ENCODE results near the gene PLXNA2. TPM values are rescaled to one million over a fixed set of nuclear protein-coding genes. Genes with fewer than 3 reads are reported as not detected.

Gene PLXNA2
- polyA plus RNA-seq, 4 donors: 10.0 to 20.0 (median 15.1) TPM

- DNase-seq (ENCODE audit: low read depth in 4 of 4, low spot score in 2 of 4): no peak
Observed at GRCh38 chr1:208183977-208184911, 59.9 kb downstream of the PLXNA2 start.

GRCh38 chr1:208182880-208183645 is 61.1 kb downstream of the PLXNA2 start:
- no peak for DNase-seq (ENCODE audit: low read depth in 4 of 4, low spot score in 2 of 4)

GRCh38 chr1:208181364-208181763 is 62.8 kb downstream of the PLXNA2 start:
- DNase-seq (ENCODE audit: low read depth in 4 of 4, low spot score in 2 of 4): peak in 1 of 4 donors; percentile 65

GRCh38 chr1:208180421-208180820 is 63.8 kb downstream of the PLXNA2 start:
- no peak for DNase-seq (ENCODE audit: low read depth in 4 of 4, low spot score in 2 of 4)

GRCh38 chr1:208179961-208180409 is 64.2 kb downstream of the PLXNA2 start:
- DNase-seq (ENCODE audit: low read depth in 4 of 4, low spot score in 2 of 4): no peak

GRCh38 chr1:208179263-208179816 is 64.8 kb downstream of the PLXNA2 start:
- DNase-seq (ENCODE audit: low read depth in 4 of 4, low spot score in 2 of 4): no peak

GRCh38 chr1:208178091-208178529 is 66.1 kb downstream of the PLXNA2 start:
- DNase-seq (ENCODE audit: low read depth in 4 of 4, low spot score in 2 of 4): no peak

- no peak for DNase-seq (ENCODE audit: low read depth in 4 of 4, low spot score in 2 of 4)
Observed at GRCh38 chr1:208177656-208178055, 66.5 kb downstream of the PLXNA2 start.

GRCh38 chr1:208176649-208177048 is 67.5 kb downstream of the PLXNA2 start:
- no peak for DNase-seq (ENCODE audit: low read depth in 4 of 4, low spot score in 2 of 4)

GRCh38 chr1:208175508-208175895 is 68.7 kb downstream of the PLXNA2 start:
- no peak for DNase-seq (ENCODE audit: low read depth in 4 of 4, low spot score in 2 of 4)

- DNase-seq (ENCODE audit: low read depth in 4 of 4, low spot score in 2 of 4): no peak
Observed at GRCh38 chr1:208174731-208175507, 69.3 kb downstream of the PLXNA2 start.

GRCh38 chr1:208174200-208174599 is 70.0 kb downstream of the PLXNA2 start:
- no peak for DNase-seq (ENCODE audit: low read depth in 4 of 4, low spot score in 2 of 4)

- DNase-seq (ENCODE audit: low read depth in 4 of 4, low spot score in 2 of 4): no peak
Observed at GRCh38 chr1:208173749-208174148, 70.4 kb downstream of the PLXNA2 start.

- DNase-seq (ENCODE audit: low read depth in 4 of 4, low spot score in 2 of 4): no peak
Observed at GRCh38 chr1:208172423-208173145, 71.6 kb downstream of the PLXNA2 start.

- DNase-seq (ENCODE audit: low read depth in 4 of 4, low spot score in 2 of 4): no peak
Observed at GRCh38 chr1:208171616-208172422, 72.4 kb downstream of the PLXNA2 start.

- no peak for DNase-seq (ENCODE audit: low read depth in 4 of 4, low spot score in 2 of 4)
Observed at GRCh38 chr1:208170252-208170651, 73.9 kb downstream of the PLXNA2 start.

- no peak for DNase-seq (ENCODE audit: low read depth in 4 of 4, low spot score in 2 of 4)
Observed at GRCh38 chr1:208169081-208169879, 74.9 kb downstream of the PLXNA2 start.

- DNase-seq (ENCODE audit: low read depth in 4 of 4, low spot score in 2 of 4): no peak
Observed at GRCh38 chr1:208167261-208167869, 76.8 kb downstream of the PLXNA2 start.

All from left renal cortex interstitium (tissue), 4 donors.